Mesenchymal stem cell (in vitro differentiated cells and primary cell): ENCODE results near the gene SH3D19.

Source experiments
- DNase-seq: peaks from one replicate; pipeline ENCODE4 v3.0.0-alpha.2; 2013
- H2AFZ ChIP-seq: one replicate; pipeline ENCODE4 v1.6.1; 2013; ENCODE audit warnings: low read depth, mild to moderate bottlenecking, control low read depth, inconsistent platforms, low read length, moderate library complexity
- H2AK5ac ChIP-seq: 2 replicates; pipeline ENCODE4 v1.6.1; 2013; ENCODE audit warnings: low read length, moderate library complexity, mild to moderate bottlenecking, inconsistent platforms; ENCODE audit not compliant: severe bottlenecking
- H2BK120ac ChIP-seq: one replicate; pipeline ENCODE4 v1.6.1; 2013; ENCODE audit warnings: low read depth, mild to moderate bottlenecking, inconsistent platforms, low read length, moderate library complexity
- H2BK12ac ChIP-seq, 2 experiments: one replicate each; pipeline ENCODE4 v1.6.1; 2013; ENCODE audit warnings: inconsistent platforms in 2 of 2, low read length in 2 of 2, mild to moderate bottlenecking in 2 of 2, moderate library complexity in 2 of 2, control low read depth in 1 of 2
- H2BK15ac ChIP-seq: one replicate; pipeline ENCODE4 v1.6.1; 2013; ENCODE audit warnings: mild to moderate bottlenecking, low read depth, inconsistent platforms; ENCODE audit not compliant: poor library complexity, severe bottlenecking
- H2BK5ac ChIP-seq: 2 replicates; pipeline ENCODE4 v1.6.1; 2013; ENCODE audit warnings: low read depth, mild to moderate bottlenecking, low read length, control low read depth, inconsistent platforms; ENCODE audit not compliant: poor library complexity, severe bottlenecking
- H3K14ac ChIP-seq, 2 experiments: one replicate each; pipeline ENCODE4 v1.6.1; 2013; ENCODE audit warnings: inconsistent platforms in 2 of 2, low read length in 2 of 2, control low read depth in 1 of 2, mild to moderate bottlenecking in 1 of 2, moderate library complexity in 1 of 2
- H3K18ac ChIP-seq, 2 experiments: one replicate each; pipeline ENCODE4 v1.6.1; 2013; ENCODE audit warnings: inconsistent platforms in 2 of 2, low read length in 2 of 2, control low read depth in 1 of 2, low read depth in 1 of 2, mild to moderate bottlenecking in 1 of 2
- H3K23ac ChIP-seq, 2 experiments: one replicate each; pipeline ENCODE4 v1.6.1; 2013; ENCODE audit warnings: inconsistent platforms in 2 of 2, low read length in 2 of 2, mild to moderate bottlenecking in 2 of 2, moderate library complexity in 2 of 2, control low read depth in 1 of 2
- H3K27ac ChIP-seq: 2 replicates; pipeline ENCODE4 v1.5.1; 2013; ENCODE audit warnings: mild to moderate bottlenecking, moderate library complexity, low read length, control low read depth, inconsistent platforms; ENCODE audit not compliant: poor library complexity, severe bottlenecking
- H3K27me3 ChIP-seq, 2 experiments: 2 replicates each; pipeline versions ENCODE4 v1.6.1 to v1.7.0; 2013; ENCODE audit warnings: low read length in 2 of 2, mild to moderate bottlenecking in 2 of 2, moderate library complexity in 2 of 2, control low read depth in 1 of 2, inconsistent platforms in 1 of 2; ENCODE audit not compliant: control insufficient read depth in 1 of 2, insufficient read depth in 1 of 2
- H3K36me3 ChIP-seq, 2 experiments: 2 replicates each; pipeline versions ENCODE4 v1.6.1 to v1.7.0; 2013; ENCODE audit warnings: low read length in 2 of 2, control low read depth in 1 of 2, inconsistent platforms in 1 of 2, low read depth in 1 of 2, mild to moderate bottlenecking in 1 of 2; ENCODE audit not compliant: insufficient read depth in 2 of 2, control insufficient read depth in 1 of 2
- H3K4ac ChIP-seq, 2 experiments: one replicate each; pipeline ENCODE4 v1.6.1; 2013; ENCODE audit warnings: inconsistent platforms in 2 of 2, low read length in 2 of 2, mild to moderate bottlenecking in 2 of 2, moderate library complexity in 2 of 2, control low read depth in 1 of 2, low read depth in 1 of 2
- H3K4me1 ChIP-seq: 2 replicates; pipeline ENCODE4 v1.6.1; 2013; ENCODE audit warnings: low read depth, low read length, control low read depth; ENCODE audit not compliant: control insufficient read depth, insufficient read depth
- H3K4me2 ChIP-seq: 2 replicates; pipeline ENCODE4 v1.6.1; 2013; ENCODE audit warnings: low read length, mild to moderate bottlenecking, inconsistent platforms; ENCODE audit not compliant: poor library complexity, severe bottlenecking
- H3K4me3 ChIP-seq, 2 experiments: 2 replicates each; pipeline versions ENCODE4 v1.5.1 to v1.7.0; 2013; ENCODE audit warnings: low read length in 2 of 2, mild to moderate bottlenecking in 2 of 2, control low read depth in 1 of 2, low read depth in 1 of 2; ENCODE audit not compliant: insufficient read depth in 1 of 2
- H3K79me1 ChIP-seq: replicated peaks from 2 replicates; pipeline ENCODE4 v1.6.1; 2013; ENCODE audit warnings: mild to moderate bottlenecking, control low read depth, low read length, inconsistent platforms; ENCODE audit not compliant: poor library complexity, severe bottlenecking
- H3K9ac ChIP-seq: 2 replicates; pipeline ENCODE4 v1.7.0; 2013; ENCODE audit warnings: mild to moderate bottlenecking, low read length, moderate library complexity
- H3K9me3 ChIP-seq: 2 replicates; pipeline ENCODE4 v1.7.0; 2013; ENCODE audit warnings: mild to moderate bottlenecking, low read length; ENCODE audit not compliant: control insufficient read depth
- H4K8ac ChIP-seq: one replicate; pipeline ENCODE4 v1.6.1; 2013; ENCODE audit warnings: inconsistent platforms, mild to moderate bottlenecking, low read length, moderate library complexity
- H4K91ac ChIP-seq: one replicate; pipeline ENCODE4 v1.6.1; 2013; ENCODE audit warnings: mild to moderate bottlenecking, low read length, inconsistent platforms
- WGBS: methylation state at CpG from one replicate; pipeline ENCODE4 v1.1.7; 2013; ENCODE audit warnings: mixed read lengths; 5-methylcytosine and 5-hydroxymethylcytosine counted together

SH3D19 gene

GRCh38 chr4:151250706-151251105 lies 74.7 kb downstream of the SH3D19 start:
- Histone ChIP-seq H2BK12ac (no peak overlapping the region), H3K4ac (no peak overlapping the region), H3K4me1 (no peaks in the 10 kb centered on the region), H3K36me3 (no peaks in the 10 kb centered on the region), H3K18ac (no peak overlapping the region), H3K4me2 (no peak overlapping the region), H2AK5ac (no peak overlapping the region), H2BK15ac (no peak overlapping the region), H2AFZ (no peak overlapping the region), H3K79me1 (peaks cover 21% of the 10 kb centered on the region), H4K8ac (no peak overlapping the region), H3K9me3 (no peaks in the 10 kb centered on the region), H2BK120ac (no peak overlapping the region), H3K14ac (no peak overlapping the region), H2BK5ac (no peak overlapping the region), H3K23ac (no peak overlapping the region), H3K27ac (no peak overlapping the region), H3K27me3 (no peaks in the 10 kb centered on the region), H3K4me3 (no peak overlapping the region), H3K9ac (no peak overlapping the region), H4K91ac (no peak overlapping the region)
- 80% methylated on average over 5 of the region's 5 CpGs for WGBS
- no peak for DNase-seq

DNA sequence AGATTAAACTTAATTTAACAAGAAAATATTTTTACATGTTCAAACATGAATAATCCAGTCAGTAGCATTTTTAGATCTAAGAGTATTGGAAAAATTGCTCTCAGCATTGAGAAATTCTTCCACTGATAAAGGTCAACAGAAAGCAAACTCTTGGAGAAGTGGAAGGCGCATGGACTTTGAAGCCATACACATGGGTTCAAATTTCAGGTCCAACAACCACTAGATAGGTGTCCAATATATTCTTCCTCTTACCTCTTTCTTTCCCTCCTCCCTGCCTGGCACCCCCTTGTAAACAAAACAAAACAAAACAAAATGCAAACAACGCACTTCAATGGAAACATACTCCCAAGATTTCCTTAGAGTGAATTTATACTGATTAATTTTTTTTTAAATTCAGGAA lies 76.9 kb downstream of the SH3D19 start:
- Histone ChIP-seq H3K4me3 (no peak overlapping the region), H3K27ac (no peak overlapping the region), H2BK15ac (no peak overlapping the region), H3K4me2 (no peak overlapping the region), H2AK5ac (no peak overlapping the region), H3K79me1 (peaks cover 24% of the 10 kb centered on the region), H3K23ac (no peak overlapping the region), H2BK120ac (no peak overlapping the region), H2AFZ (no peak overlapping the region), H2BK12ac (no peak overlapping the region), H4K8ac (no peak overlapping the region), H3K9me3 (no peaks in the 10 kb centered on the region), H3K9ac (no peak overlapping the region), H4K91ac (no peak overlapping the region), H3K27me3 (no peaks in the 10 kb centered on the region), H3K36me3 (no peaks in the 10 kb centered on the region), H3K14ac (no peak overlapping the region), H2BK5ac (no peak overlapping the region), H3K4me1 (no peaks in the 10 kb centered on the region), H3K4ac (no peak overlapping the region), H3K18ac (no peak overlapping the region)
- WGBS: 97% methylated on average over 1 of the region's 2 CpGs
- DNase-seq: no peak

DNA sequence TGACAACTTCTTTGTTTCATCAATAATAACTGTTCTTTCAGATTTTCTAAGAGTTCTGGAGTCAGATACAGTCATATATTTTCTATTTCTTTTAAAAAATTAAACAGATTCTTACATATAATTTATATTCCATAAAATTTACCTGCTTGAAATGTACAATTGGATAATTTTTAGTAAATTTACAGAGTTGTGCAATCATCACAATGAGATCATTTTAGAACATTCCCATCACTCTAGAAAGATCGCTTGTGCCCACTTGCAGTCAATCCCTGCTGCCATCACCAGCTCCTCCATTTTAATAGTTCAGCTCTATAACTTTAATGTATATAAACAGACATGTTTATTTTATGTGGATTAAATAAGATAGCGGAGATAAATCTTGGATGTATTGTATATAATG lies 78.0 kb downstream of the SH3D19 start:
- no peak for DNase-seq
- Histone ChIP-seq H2BK15ac (no peak overlapping the region), H4K8ac (no peak overlapping the region), H3K18ac (no peak overlapping the region), H3K4ac (no peak overlapping the region), H2AK5ac (no peak overlapping the region), H3K36me3 (no peaks in the 10 kb centered on the region), H3K9me3 (no peaks in the 10 kb centered on the region), H2AFZ (no peak overlapping the region), H4K91ac (no peak overlapping the region), H3K14ac (no peak overlapping the region), H3K9ac (no peak overlapping the region), H3K27me3 (no peaks in the 10 kb centered on the region), H3K79me1 (peaks cover 14% of the 10 kb centered on the region), H3K4me2 (no peak overlapping the region), H3K4me1 (no peaks in the 10 kb centered on the region), H3K27ac (no peak overlapping the region), H3K4me3 (no peak overlapping the region), H2BK120ac (no peak overlapping the region), H2BK5ac (no peak overlapping the region), H2BK12ac (no peak overlapping the region), H3K23ac (no peak overlapping the region)
- WGBS: no CpG with 5 or more reads among the region's 2 CpGs

- 92% methylated on average over 1 of the region's 2 CpGs for WGBS
- Histone ChIP-seq H3K4me2 (no peak overlapping the region), H3K23ac (no peak overlapping the region), H2BK12ac (no peak overlapping the region), H3K4me3 (no peak overlapping the region), H4K91ac (no peak overlapping the region), H2BK15ac (no peak overlapping the region), H2AFZ (no peak overlapping the region), H3K4ac (no peak overlapping the region), H4K8ac (no peak overlapping the region), H3K9me3 (no peaks in the 10 kb centered on the region), H3K14ac (no peak overlapping the region), H3K27ac (no peak overlapping the region), H3K9ac (no peak overlapping the region), H2BK120ac (no peak overlapping the region), H2BK5ac (no peak overlapping the region), H3K27me3 (no peaks in the 10 kb centered on the region), H3K4me1 (no peaks in the 10 kb centered on the region), H3K18ac (no peak overlapping the region), H3K79me1 (peaks cover 15% of the 10 kb centered on the region), H3K36me3 (no peaks in the 10 kb centered on the region), H2AK5ac (no peak overlapping the region)
- no peak for DNase-seq
Observed at GRCh38 chr4:151246742-151247141, 78.7 kb downstream of the SH3D19 start.
